ENCODE data around the gene RUNDC3A.

GRCh38 chr17:44318077-44318892, 9.9 kb downstream of the RUNDC3A start:
- TF ChIP-seq CTCF (IDR thresholded peaks at IDR 0.05) (no peak), TCF7L2 (IDR thresholded peaks at IDR 0.05; ENCODE audit: low read depth, low read length) (no peak)

All from Panc1 (cell line).